Hematopoietic multipotent progenitor cell treated with erythropoietin and hydrocortisone succinate and interleukin-3 and kit ligand, for 15 days (in vitro differentiated cells): ENCODE measurements around the gene OR5B17.
"Not testable (repeated sequence)": the region's sequence is repeated elsewhere in the genome, so short reads cannot be mapped to it uniquely, and the experiment has no call there.

Experiments used
- DNase-seq: peaks from one replicate; pipeline ENCODE4 v3.0.0-alpha.2; 2015; ENCODE audit warnings: low spot score

OR5B17 gene

GRCh38 chr11:58358969-58359368 lies at the start of gene OR5B17:
Gene OR5B17 (minus strand): TSS chr11:58359069. CDS start chr11:58359069, 0 bp downstream.
- DNase-seq: no peak

GRCh38 chr11:58406774-58407173 lies 47.9 kb upstream of the OR5B17 start, which contains the start of gene OR5B3:
Gene OR5B3 (minus strand): TSS chr11:58406874. CDS start chr11:58403409, 3,465 bp downstream.
- DNase-seq: no peak

- not testable (repeated sequence) for DNase-seq
These were observed 40.8 kb upstream of the OR5B17 start for GRCh38 chr11:58399622-58400021.

GRCh38 chr11:58395581-58395980 lies 36.7 kb upstream of the OR5B17 start:
- DNase-seq: no peak

- no peak for DNase-seq
These were observed 35.3 kb upstream of the OR5B17 start for GRCh38 chr11:58394195-58394594.

GRCh38 chr11:58392746-58393145 lies 33.9 kb upstream of the OR5B17 start:
- DNase-seq: no peak

- DNase-seq: no peak
These were observed 33.0 kb upstream of the OR5B17 start for GRCh38 chr11:58391879-58392278.

GRCh38 chr11:58390551-58391063 lies 31.7 kb upstream of the OR5B17 start:
- no peak for DNase-seq

GRCh38 chr11:58354727-58355126 lies 4.1 kb downstream of the OR5B17 start:
- DNase-seq: no peak

- no peak for DNase-seq
These were observed 13.7 kb downstream of the OR5B17 start for GRCh38 chr11:58345204-58345603.

- DNase-seq: no peak
These were observed 24.2 kb downstream of the OR5B17 start for GRCh38 chr11:58334708-58335107.

GRCh38 chr11:58330861-58331260 lies 28.0 kb downstream of the OR5B17 start:
- DNase-seq: no peak

GRCh38 chr11:58318532-58318931 lies 40.3 kb downstream of the OR5B17 start:
- no peak for DNase-seq

- DNase-seq: no peak
These were observed 42.7 kb downstream of the OR5B17 start for GRCh38 chr11:58316142-58316541.
